ENCODE data around the gene FNDC3B. TPM values are rescaled to one million over a fixed set of nuclear protein-coding genes. Genes with fewer than 3 reads are reported as not detected.

FNDC3B gene
- polyA plus RNA-seq, 2 of the 4 experiments (the other 2 are of a cell fraction) = 29.5 to 33.6 TPM

DNA sequence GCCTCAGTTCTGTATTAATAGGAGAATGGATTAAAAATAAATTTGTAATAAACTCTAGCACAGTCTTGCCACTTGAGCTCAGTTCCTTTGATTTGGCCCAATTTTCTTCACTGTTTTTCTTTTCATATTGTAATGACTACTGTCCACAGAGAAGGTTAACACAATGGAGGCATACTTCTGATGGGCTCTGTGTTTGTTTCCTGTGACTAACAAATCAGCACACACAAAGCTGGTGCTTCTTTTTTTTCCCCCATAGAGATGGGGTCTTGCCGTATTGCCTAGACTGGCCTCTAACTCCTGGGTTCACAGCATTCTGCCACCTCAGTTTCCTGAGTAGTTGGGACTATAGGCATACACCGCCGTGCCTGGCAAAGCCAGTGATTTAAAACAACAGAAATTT is 226.7 kb downstream of the FNDC3B start:
- POLR2A ChIA-PET = no interaction called here
- WGBS (ENCODE audit: missing lambda C conversion rate) = 96% methylated on average over 3 of the region's 3 CpGs
- CTCF ChIA-PET = interaction anchor here (1.0 kb wide), 1 partner anchor 26 kb away, joined by 4 read pairs; no protein-coding TSS in a partner anchor
- ATAC-seq (no peak), FAIRE-seq (no peak), DNase-seq (ENCODE audit: low read depth in 1 of 2, low spot score in 1 of 2) (no peak)
- Histone ChIP-seq H3K4me3 (no peak overlapping the region), H3K27ac (no peak overlapping the region), H3K4me1 (peaks cover 11% of the 10 kb centered on the region), H3K9me3 (no peaks in the 10 kb centered on the region), H3K4me2 (no peak overlapping the region)
- TF ChIP-seq RAD21 (conservative IDR thresholded peaks at IDR 0.05 in 1 of 2, IDR thresholded peaks at IDR 0.05 in 1 of 2) (no peak), HOXB5 (CRISPR knock-in tag; IDR thresholded peaks at IDR 0.05) (no peak), GATA3 (IDR thresholded peaks at IDR 0.05; ENCODE audit: borderline replicate concordance) (no peak), POLR2A (IDR thresholded peaks at IDR 0.05; ENCODE audit: low read length) (no peak), E2F6 (IDR thresholded peaks at IDR 0.05; ENCODE audit: borderline replicate concordance, low read depth) (no peak), ZFP36 (IDR thresholded peaks at IDR 0.05; ENCODE audit: borderline replicate concordance, partially characterized antibody) (no peak), TFCP2L1 (CRISPR knock-in tag; IDR thresholded peaks at IDR 0.05) (no peak), FOXS1 (CRISPR knock-in tag; IDR thresholded peaks at IDR 0.05) (no peak), CEBPB (IDR thresholded peaks at IDR 0.05) (no peak), HEYL (CRISPR knock-in tag; IDR thresholded peaks at IDR 0.05) (no peak), KDM1A (IDR thresholded peaks at IDR 0.05; ENCODE audit: low read depth) (no peak), CHD2 (IDR thresholded peaks at IDR 0.05; ENCODE audit: low read length, partially characterized antibody) (no peak), FOSL2 (IDR thresholded peaks at IDR 0.05) (no peak), FOSL2 (CRISPR knock-in tag; IDR thresholded peaks at IDR 0.05) (no peak), SREBF2 (IDR thresholded peaks at IDR 0.05) (no peak), RARB (CRISPR knock-in tag; IDR thresholded peaks at IDR 0.05) (no peak), SMC3 (IDR thresholded peaks at IDR 0.05) (no peak), ESRRA (IDR thresholded peaks at IDR 0.05; ENCODE audit: borderline replicate concordance, low read length) (no peak)
- TF ChIP-seq, protein P1, sequence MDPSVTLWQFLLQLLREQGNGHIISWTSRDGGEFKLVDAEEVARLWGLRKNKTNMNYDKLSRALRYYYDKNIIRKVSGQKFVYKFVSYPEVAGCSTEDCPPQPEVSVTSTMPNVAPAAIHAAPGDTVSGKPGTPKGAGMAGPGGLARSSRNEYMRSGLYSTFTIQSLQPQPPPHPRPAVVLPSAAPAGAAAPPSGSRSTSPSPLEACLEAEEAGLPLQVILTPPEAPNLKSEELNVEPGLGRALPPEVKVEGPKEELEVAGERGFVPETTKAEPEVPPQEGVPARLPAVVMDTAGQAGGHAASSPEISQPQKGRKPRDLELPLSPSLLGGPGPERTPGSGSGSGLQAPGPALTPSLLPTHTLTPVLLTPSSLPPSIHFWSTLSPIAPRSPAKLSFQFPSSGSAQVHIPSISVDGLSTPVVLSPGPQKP (IDR thresholded peaks at IDR 0.05; ENCODE audit: low read depth, low read length) = no peak

- TF ChIP-seq MAX (IDR thresholded peaks at IDR 0.05) (no peak), MAZ (IDR thresholded peaks at IDR 0.05; ENCODE audit: borderline replicate concordance, low read depth, low read length) (no peak), HOXA7 (CRISPR knock-in tag; IDR thresholded peaks at IDR 0.05) (no peak), RCOR1 (IDR thresholded peaks at IDR 0.05; ENCODE audit: low read depth, low read length) (no peak), CHD4 (IDR thresholded peaks at IDR 0.05; ENCODE audit: borderline replicate concordance) (no peak), CHD2 (IDR thresholded peaks at IDR 0.05; ENCODE audit: low read length, partially characterized antibody) (no peak), NPAS2 (CRISPR knock-in tag; IDR thresholded peaks at IDR 0.05; ENCODE audit: borderline replicate concordance) (no peak), ZC3H11A (IDR thresholded peaks at IDR 0.05) (no peak), NR3C1 (IDR thresholded peaks at IDR 0.05) (no peak), HES2 (IDR thresholded peaks at IDR 0.05) (no peak), RARB (CRISPR knock-in tag; IDR thresholded peaks at IDR 0.05) (no peak), SREBF2 (IDR thresholded peaks at IDR 0.05) (no peak), BHLHE40 (IDR thresholded peaks at IDR 0.05; ENCODE audit: low read depth, low read length) (no peak), FOSL2 (IDR thresholded peaks at IDR 0.05) (no peak), FOSL2 (CRISPR knock-in tag; IDR thresholded peaks at IDR 0.05) (no peak), CEBPB (IDR thresholded peaks at IDR 0.05) (no peak), JUN (IDR thresholded peaks at IDR 0.05) (no peak), HOXB5 (CRISPR knock-in tag; IDR thresholded peaks at IDR 0.05) (no peak)
- TF ChIP-seq, protein P2, sequence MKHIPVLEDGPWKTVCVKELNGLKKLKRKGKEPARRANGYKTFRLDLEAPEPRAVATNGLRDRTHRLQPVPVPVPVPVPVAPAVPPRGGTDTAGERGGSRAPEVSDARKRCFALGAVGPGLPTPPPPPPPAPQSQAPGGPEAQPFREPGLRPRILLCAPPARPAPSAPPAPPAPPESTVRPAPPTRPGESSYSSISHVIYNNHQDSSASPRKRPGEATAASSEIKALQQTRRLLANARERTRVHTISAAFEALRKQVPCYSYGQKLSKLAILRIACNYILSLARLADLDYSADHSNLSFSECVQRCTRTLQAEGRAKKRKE (CRISPR knock-in tag; IDR thresholded peaks at IDR 0.05; ENCODE audit: low read depth) = no peak
- TF ChIP-seq, protein P3, sequence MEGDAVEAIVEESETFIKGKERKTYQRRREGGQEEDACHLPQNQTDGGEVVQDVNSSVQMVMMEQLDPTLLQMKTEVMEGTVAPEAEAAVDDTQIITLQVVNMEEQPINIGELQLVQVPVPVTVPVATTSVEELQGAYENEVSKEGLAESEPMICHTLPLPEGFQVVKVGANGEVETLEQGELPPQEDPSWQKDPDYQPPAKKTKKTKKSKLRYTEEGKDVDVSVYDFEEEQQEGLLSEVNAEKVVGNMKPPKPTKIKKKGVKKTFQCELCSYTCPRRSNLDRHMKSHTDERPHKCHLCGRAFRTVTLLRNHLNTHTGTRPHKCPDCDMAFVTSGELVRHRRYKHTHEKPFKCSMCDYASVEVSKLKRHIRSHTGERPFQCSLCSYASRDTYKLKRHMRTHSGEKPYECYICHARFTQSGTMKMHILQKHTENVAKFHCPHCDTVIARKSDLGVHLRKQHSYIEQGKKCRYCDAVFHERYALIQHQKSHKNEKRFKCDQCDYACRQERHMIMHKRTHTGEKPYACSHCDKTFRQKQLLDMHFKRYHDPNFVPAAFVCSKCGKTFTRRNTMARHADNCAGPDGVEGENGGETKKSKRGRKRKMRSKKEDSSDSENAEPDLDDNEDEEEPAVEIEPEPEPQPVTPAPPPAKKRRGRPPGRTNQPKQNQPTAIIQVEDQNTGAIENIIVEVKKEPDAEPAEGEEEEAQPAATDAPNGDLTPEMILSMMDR (IDR thresholded peaks at IDR 0.05) = no peak
- TF ChIP-seq, protein P4, sequence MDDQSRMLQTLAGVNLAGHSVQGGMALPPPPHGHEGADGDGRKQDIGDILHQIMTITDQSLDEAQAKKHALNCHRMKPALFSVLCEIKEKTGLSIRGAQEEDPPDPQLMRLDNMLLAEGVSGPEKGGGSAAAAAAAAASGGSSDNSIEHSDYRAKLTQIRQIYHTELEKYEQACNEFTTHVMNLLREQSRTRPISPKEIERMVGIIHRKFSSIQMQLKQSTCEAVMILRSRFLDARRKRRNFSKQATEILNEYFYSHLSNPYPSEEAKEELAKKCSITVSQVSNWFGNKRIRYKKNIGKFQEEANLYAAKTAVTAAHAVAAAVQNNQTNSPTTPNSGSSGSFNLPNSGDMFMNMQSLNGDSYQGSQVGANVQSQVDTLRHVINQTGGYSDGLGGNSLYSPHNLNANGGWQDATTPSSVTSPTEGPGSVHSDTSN (IDR thresholded peaks at IDR 0.05) = no peak
- ChIA-PET CTCF (interaction anchor here (1.1 to 1.5 kb wide), 2 partner anchors 9 to 22 kb away, joined by 3 to 5 read pairs; no protein-coding TSS in a partner anchor), POLR2A (no interaction called here)
- Histone ChIP-seq H3K4me2 (no peak overlapping the region), H3K9me3 (no peaks in the 10 kb centered on the region), H3K27ac (no peak overlapping the region), H3K4me1 (no peaks in the 10 kb centered on the region), H3K4me3 (no peak overlapping the region)
- ATAC-seq (no peak), DNase-seq (ENCODE audit: low read depth in 1 of 2, low spot score in 1 of 2) (no peak), FAIRE-seq (no peak)
- 82% methylated on average over 3 of the region's 3 CpGs for WGBS (ENCODE audit: missing lambda C conversion rate)
These were observed 229.0 kb downstream of the FNDC3B start for GRCh38 chr3:172268425-172268824.

All from A549 (cell line).